HUES6 (cell line): ENCODE measurements around the gene FES.
"Not testable (repeated sequence)": the region's sequence is repeated elsewhere in the genome, so short reads cannot be mapped to it uniquely, and the experiment has no call there.

Experiments
- H3K27ac ChIP-seq: 2 replicates; pipeline ENCODE4 v1.7.0; 2013; ENCODE audit warnings: low read depth, mild to moderate bottlenecking, low read length, inconsistent platforms
- H3K27me3 ChIP-seq: 2 replicates; pipeline ENCODE4 v1.6.1; 2013; ENCODE audit warnings: low read length; ENCODE audit not compliant: control insufficient read depth, insufficient read depth
- H3K36me3 ChIP-seq: 2 replicates; pipeline ENCODE4 v1.6.1; 2013; ENCODE audit warnings: low read length; ENCODE audit not compliant: control insufficient read depth, insufficient read depth
- H3K4me1 ChIP-seq: 2 replicates; pipeline ENCODE4 v1.6.1; 2013; ENCODE audit warnings: low read length; ENCODE audit not compliant: control insufficient read depth, insufficient read depth
- H3K4me3 ChIP-seq: 2 replicates; pipeline ENCODE4 v1.5.1; 2013; ENCODE audit warnings: low read depth, low read length
- H3K9ac ChIP-seq: one replicate; pipeline ENCODE4 v1.6.1; 2013; ENCODE audit warnings: mild to moderate bottlenecking, low read length
- H3K9me3 ChIP-seq: 2 replicates; pipeline ENCODE4 v1.6.1; 2013; ENCODE audit warnings: low read depth, low read length; ENCODE audit not compliant: control insufficient read depth, insufficient read depth

The FES gene

DNA sequence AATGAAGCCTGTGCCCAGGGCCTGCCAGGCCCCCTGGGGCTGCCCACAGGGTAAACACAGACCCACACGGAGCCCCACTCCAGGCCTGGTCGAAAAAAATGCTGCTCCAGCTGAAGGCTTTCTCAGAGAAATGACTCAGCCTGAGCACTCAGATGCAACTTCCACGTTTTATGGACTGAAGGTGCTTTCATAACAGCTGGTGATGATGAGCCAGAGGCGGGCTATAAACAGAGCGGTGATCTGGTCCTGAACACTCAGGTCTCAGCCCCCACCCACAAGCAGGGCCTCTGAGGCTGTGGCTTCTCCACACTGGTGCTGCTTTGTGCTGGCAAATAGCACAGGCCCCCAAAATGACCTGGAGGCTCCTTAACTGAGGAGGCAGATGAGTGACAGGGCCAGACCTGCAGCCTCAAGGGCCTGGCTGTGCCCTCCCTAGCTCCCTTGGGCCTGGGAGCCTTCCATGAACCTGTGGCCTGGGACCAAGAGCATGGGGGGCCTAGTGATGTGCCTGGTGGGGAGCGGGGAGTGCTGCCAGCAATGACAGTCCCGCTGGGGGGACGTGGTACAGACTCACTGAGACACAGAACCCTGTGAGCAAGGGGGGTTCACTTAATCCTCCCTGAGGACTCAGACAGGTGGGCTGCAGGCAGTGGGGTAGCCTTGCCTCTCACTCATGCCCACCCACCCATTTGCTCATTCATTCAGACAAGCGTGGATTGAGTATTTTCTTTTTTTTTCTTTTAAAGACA lies 38.9 kb upstream of the FES start:
- no peak overlapping the region for H3K9ac ChIP-seq
- H3K9me3 ChIP-seq = no peaks in the 10 kb centered on the region
- no peaks in the 10 kb centered on the region for H3K27me3 ChIP-seq
- no peak overlapping the region for H3K4me3 ChIP-seq
- no peak overlapping the region for H3K27ac ChIP-seq
- no peaks in the 10 kb centered on the region for H3K36me3 ChIP-seq
- H3K4me1 ChIP-seq = peaks cover 12% of the 10 kb centered on the region

DNA sequence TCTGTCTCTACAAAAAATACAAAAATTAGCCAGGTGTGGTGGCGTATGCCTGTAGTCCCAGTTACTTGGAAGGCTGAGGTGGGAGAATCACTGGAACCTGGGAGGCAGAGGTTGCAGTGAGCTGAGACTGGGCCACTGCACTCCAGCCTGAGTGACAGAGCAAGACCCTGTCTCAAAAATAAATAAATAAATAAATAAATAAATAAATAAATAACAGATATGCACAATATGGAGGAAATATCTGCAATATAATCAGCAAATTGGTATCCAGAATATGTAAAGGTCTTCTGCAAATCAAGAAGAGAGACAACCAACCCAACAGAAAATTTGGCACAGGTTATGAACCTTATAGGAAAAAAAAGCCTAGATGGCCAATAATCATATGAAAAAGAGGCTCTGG lies 34.9 kb upstream of the FES start:
- H3K9me3 ChIP-seq, H3K27me3 ChIP-seq, H3K9ac ChIP-seq, H3K4me1 ChIP-seq, H3K27ac ChIP-seq, H3K36me3 ChIP-seq, H3K4me3 ChIP-seq: not testable (repeated sequence)

DNA sequence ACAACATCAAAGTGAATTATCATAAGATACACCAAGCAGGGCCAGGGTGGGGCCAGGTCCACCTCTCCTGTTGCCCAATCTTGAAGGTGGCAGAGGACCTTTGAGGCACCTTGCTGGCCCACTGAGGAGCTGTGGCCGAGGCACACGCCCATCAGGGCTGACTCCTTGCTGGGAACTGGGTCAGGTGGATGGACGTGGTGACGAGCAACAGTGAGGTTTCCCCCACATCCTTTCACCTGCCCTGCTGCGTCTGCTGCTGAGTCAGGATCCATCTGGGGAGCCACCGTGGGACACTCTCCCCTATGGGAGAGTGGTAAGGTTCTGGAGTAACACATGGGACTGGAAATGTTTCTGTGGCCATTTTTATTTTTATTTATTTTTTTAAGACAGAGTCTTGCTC lies 33.2 kb upstream of the FES start:
- Histone ChIP-seq H3K9ac (no peak overlapping the region), H3K4me1 (no peaks in the 10 kb centered on the region), H3K27me3 (no peaks in the 10 kb centered on the region), H3K9me3 (no peaks in the 10 kb centered on the region), H3K36me3 (no peaks in the 10 kb centered on the region), H3K27ac (no peak overlapping the region), H3K4me3 (no peak overlapping the region)

DNA sequence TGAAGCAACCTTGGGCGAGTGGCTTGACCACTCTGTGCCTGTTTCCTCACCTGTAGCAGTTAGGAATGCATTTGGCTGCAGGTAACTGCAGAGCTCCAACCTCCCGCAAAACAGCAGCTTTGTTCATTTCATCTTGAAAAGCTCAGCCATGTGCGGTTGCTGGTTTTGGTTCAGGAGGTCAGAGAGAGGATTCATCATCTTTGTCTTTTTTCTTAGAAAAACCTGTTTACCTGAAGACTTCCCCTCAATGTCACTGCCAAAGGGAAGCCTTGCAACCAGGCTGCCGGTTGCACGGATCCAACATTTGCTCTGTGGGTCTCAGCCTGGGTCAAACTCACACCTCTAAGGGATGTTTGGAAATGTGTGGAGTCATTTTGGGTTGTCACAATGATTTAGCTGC lies 32.4 kb upstream of the FES start:
- Histone ChIP-seq H3K27me3 (no peaks in the 10 kb centered on the region), H3K9ac (no peak overlapping the region), H3K36me3 (no peaks in the 10 kb centered on the region), H3K4me1 (no peaks in the 10 kb centered on the region), H3K27ac (no peak overlapping the region), H3K4me3 (no peak overlapping the region), H3K9me3 (no peaks in the 10 kb centered on the region)

DNA sequence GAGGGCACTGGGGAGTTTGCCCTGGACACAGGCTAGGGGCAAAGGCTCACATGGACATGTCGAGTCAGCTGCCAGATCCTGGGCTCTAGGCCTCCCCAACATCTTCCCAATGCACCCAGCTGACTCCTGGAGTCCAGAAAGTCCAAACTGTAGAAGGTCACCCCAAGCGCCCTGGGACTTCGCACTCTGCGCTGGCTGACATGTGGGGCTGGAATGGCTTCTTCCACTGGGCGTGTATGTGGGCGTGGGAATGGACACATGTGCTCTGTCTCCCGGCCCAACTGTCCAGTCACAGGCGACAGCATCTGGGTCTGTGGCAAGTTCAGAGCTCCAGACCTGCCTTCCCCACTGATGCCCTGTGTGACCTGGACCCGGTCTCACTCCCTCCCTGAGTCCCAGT lies 29.2 kb upstream of the FES start:
- Histone ChIP-seq H3K4me1 (peaks cover 10% of the 10 kb centered on the region), H3K27ac (no peak overlapping the region), H3K9me3 (no peaks in the 10 kb centered on the region), H3K27me3 (no peaks in the 10 kb centered on the region), H3K36me3 (no peaks in the 10 kb centered on the region), H3K4me3 (no peak overlapping the region), H3K9ac (no peak overlapping the region)

DNA sequence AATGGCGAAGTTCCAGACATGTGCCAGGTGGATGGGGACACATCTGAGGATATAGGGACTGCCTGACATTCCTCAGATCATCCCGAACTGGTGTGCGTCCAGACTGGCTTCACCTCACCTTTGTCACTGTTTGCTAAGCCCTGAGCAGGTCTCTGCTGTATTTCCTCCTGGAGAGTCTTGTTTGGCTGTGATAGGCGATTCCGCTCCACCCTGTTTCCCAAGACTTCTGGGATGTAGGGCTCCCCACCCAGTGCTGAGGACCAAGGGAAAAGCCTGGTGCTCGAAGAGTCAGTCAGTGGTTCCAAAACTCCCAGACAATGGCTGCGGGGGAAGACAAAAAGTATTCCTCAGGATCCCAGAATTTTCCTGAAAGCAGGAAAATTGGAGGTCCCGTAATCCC lies 27.0 kb upstream of the FES start:
- Histone ChIP-seq H3K9ac (no peak overlapping the region), H3K36me3 (no peaks in the 10 kb centered on the region), H3K4me3 (no peak overlapping the region), H3K27ac (no peak overlapping the region), H3K27me3 (no peaks in the 10 kb centered on the region), H3K9me3 (no peaks in the 10 kb centered on the region), H3K4me1 (peaks cover 18% of the 10 kb centered on the region)

DNA sequence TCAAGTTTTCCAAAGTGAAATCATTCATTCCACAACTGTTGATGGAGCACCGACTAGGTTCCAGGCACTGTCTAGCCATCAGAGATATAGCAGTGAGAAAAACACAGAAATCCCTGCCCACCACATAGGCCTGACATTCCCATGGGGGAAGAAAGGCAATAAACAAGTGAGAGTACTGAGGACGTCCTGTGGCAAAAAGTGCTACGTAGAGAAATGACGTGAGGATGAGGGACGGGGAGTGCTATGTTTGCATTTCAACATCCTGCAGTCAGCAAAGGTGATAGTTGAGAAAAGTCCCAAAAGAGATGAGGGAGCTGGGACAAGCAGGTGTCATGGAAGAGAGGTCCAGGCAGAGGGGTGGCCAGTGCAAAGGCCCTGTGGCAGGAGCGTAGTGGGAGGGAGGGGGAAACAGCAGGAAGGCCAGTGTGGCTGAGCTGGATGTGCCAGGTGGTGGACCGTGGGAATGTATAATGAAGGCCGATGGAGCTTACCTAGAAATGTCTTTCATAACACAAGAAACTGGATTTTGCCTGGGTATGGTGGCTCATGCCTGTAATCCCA lies 26.3 kb upstream of the FES start:
- Histone ChIP-seq H3K27ac (no peak overlapping the region), H3K4me1 (peaks cover 18% of the 10 kb centered on the region), H3K36me3 (no peaks in the 10 kb centered on the region), H3K27me3 (no peaks in the 10 kb centered on the region), H3K9me3 (no peaks in the 10 kb centered on the region), H3K4me3 (no peak overlapping the region), H3K9ac (no peak overlapping the region)

DNA sequence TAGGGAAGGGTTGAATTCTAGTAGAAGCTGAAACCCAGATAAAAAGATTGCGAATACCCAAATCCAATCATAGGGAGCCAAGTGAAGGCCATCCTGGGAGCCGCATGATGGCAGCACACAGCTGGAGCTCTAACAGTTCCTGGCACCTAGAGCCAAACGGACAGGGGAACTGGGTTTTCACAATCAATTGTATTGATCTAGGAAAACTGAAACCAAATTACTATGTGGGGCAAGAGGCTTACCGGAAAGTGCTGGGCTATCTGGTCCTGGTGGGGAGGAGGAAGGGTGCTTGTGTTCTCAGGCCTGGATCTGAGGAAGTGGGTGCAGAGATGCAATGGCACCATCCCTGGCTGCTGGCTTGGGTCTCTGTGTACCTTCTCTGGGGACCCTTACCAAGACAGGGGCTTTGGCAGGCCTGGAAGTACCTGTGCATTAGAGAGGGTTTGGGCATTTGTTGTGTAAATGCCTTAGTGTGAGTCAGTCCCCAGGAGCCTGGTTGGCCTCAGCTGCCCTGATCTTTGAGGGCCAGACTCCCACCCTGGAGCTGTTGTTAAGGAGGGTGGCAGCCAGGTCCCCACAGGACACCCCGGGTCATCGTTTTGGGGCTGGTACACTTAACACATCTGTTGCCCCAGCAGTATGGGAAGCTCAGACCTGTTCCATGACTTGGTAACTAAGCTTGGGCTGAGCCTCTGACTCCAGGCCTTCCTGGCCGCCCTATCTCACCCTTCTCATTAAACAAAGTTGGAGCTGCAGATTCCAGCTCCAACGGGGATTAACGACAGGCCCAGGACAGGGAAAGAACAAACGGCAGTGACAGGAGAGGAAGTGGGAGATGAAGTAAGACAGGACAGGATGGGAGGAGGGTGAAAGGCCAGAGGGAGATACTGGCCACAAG lies 24.8 kb upstream of the FES start:
- H3K9ac ChIP-seq = peak overlapping the region; percentile 63
- H3K27me3 ChIP-seq = no peaks in the 10 kb centered on the region
- no peak overlapping the region for H3K4me3 ChIP-seq
- H3K4me1 ChIP-seq = peaks cover 23% of the 10 kb centered on the region
- peak overlapping the region; percentile 46; the same call in 1 of the 2 replicates for H3K27ac ChIP-seq
- no peaks in the 10 kb centered on the region for H3K36me3 ChIP-seq
- no peaks in the 10 kb centered on the region for H3K9me3 ChIP-seq

DNA sequence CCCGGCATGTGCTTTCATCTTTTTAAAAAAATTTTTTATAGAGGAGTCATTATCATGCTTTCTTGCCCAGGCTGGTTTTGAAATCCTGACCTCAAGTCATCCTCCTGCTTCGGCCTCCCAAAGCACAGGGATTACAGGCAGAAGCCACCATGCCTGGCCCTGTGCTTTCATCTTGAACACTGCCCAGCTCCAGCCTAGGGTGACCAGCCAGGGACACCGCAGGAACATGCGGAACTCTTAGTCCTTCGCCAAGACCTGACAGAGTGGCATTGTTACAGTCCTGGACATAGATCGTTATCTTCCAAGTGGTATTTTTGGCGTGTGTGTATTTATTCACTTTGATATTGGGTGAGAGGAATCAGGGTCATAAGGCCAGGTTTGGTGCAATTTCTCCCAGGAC lies 23.9 kb upstream of the FES start:
- Histone ChIP-seq H3K4me1 (peaks cover 23% of the 10 kb centered on the region), H3K27ac (no peak overlapping the region), H3K36me3 (no peaks in the 10 kb centered on the region), H3K9ac (no peak overlapping the region), H3K4me3 (no peak overlapping the region), H3K27me3 (no peaks in the 10 kb centered on the region), H3K9me3 (no peaks in the 10 kb centered on the region)

DNA sequence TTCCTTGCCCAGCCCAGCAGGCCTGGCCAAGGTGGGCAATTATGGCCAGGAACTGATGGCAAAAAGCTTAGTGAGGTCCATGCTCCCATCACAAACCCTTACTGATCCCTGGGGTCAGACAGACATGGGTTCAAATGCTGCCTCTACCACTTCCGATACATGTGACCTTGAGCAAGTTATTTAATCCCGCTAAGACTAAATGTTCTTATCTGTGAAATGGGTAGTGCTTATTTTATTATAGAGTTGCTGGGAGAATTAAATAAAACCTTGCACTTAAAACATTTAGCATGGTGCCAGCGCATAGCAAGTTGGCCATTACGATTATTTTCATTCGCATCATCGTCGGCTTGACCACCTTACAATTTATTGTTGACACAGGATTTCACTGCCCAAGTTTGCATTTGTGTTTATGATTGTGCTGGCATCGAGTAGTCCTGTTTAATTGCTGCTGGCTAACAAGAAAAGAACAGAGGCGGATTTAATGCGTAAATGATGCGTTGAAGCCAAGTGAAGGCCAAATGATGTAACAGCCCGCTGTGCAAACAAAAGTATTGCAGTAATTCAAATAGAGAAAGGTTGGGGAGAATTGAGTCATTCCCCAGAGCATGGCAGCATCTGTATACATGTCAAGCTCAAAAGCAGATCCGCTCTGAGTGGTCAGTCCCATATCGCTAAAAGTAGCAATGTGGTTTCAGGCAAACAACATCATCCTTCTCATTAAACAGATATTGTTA lies 23.2 kb upstream of the FES start:
- Histone ChIP-seq H3K4me1 (peaks cover 23% of the 10 kb centered on the region), H3K27ac (no peak overlapping the region), H3K27me3 (no peaks in the 10 kb centered on the region), H3K36me3 (no peaks in the 10 kb centered on the region), H3K9me3 (no peaks in the 10 kb centered on the region), H3K4me3 (no peak overlapping the region), H3K9ac (no peak overlapping the region)
